Stimulated activated effector memory CD8-positive, alpha-beta T cell treated with anti-CD3 and anti-CD28 coated beads, Interleukin-12 subunit alpha, Interleukin-12 subunit beta, amount 100 ng/mL, for 72 hours (primary cell): ENCODE data around the gene MRPL34.

ENCODE experiments used
- ATAC-seq: fragments of 150-1000 bp; cut with Tn5 transposase; 2 replicates; pipeline ENCODE4 v1.10.0; 2021
- DNase-seq, 2 donors: peaks; one replicate each; pipeline ENCODE4 v3.0.0; 2021 to 2022; ENCODE audit warnings: low spot score in 2 of 2
- H3K27ac Mint-ChIP-seq: one replicate; pipeline ENCODE4 v1.8.0; 2022; ENCODE audit warnings: mild to moderate bottlenecking, mixed read lengths
- H3K36me3 Mint-ChIP-seq: one replicate; pipeline ENCODE4 v1.8.0; 2022; ENCODE audit warnings: mild to moderate bottlenecking, mixed read lengths
- H3K4me1 Mint-ChIP-seq: one replicate; pipeline ENCODE4 v1.8.0; 2022; ENCODE audit warnings: mixed read lengths
- H3K4me3 Mint-ChIP-seq: one replicate; pipeline ENCODE4 v1.8.0; 2022; ENCODE audit warnings: mild to moderate bottlenecking, mixed read lengths
- H3K9me3 Mint-ChIP-seq: one replicate; pipeline ENCODE4 v1.8.0; 2022; ENCODE audit warnings: mixed read lengths

MRPL34 gene

DNA sequence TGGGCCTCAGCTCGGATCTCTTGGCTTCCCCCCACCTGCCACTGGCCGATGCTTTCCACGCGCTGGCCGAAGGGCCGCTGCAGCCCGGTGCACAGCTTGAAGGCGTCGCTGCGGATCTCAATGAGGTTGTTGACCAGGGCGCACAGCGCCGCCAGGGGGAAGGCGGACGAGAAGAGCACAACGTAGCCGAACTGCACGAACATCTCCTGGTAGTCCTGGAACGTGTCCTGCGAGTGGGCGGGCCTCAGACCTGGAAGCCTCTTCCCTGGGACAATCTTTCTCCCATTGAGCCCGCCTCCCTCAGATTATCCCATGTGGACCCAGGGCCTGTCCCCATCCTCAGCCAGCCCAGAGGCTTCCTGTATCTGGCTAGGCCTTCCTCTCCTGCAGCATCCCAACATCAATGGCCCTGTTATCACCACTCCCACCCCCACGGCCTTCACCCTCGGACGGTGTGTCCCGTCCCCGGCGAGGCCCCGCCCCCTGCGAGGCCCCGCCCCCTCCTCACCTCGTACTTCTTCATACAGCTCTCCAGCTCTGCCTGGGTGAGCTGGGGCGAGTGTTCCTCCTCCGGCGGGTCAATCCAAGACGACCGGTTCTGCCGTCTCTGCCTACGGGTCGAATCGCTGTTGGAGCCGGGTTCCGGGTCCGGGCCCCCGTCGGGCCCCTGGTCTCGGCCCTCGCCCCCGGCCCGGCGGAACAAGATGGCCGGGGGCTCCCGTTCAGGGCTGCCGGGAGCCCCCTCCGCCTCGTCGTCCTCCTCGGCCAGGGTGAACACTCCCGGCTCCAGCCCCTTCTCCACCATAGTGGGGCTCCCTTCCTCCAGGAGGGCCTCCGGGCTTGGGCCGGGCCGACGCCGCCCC is 22.2 kb downstream of the MRPL34 start:
- peak; percentile 76 for ATAC-seq
- Mint-ChIP-seq H3K36me3 (peaks cover 4% of the 10 kb centered on the region), H3K4me3 (peak overlapping the region; percentile 62), H3K9me3 (no peaks in the 10 kb centered on the region), H3K4me1 (peaks cover 9% of the 10 kb centered on the region), H3K27ac (peak overlapping the region; percentile 37)
- DNase-seq = peak; percentile 34 to 72

DNA sequence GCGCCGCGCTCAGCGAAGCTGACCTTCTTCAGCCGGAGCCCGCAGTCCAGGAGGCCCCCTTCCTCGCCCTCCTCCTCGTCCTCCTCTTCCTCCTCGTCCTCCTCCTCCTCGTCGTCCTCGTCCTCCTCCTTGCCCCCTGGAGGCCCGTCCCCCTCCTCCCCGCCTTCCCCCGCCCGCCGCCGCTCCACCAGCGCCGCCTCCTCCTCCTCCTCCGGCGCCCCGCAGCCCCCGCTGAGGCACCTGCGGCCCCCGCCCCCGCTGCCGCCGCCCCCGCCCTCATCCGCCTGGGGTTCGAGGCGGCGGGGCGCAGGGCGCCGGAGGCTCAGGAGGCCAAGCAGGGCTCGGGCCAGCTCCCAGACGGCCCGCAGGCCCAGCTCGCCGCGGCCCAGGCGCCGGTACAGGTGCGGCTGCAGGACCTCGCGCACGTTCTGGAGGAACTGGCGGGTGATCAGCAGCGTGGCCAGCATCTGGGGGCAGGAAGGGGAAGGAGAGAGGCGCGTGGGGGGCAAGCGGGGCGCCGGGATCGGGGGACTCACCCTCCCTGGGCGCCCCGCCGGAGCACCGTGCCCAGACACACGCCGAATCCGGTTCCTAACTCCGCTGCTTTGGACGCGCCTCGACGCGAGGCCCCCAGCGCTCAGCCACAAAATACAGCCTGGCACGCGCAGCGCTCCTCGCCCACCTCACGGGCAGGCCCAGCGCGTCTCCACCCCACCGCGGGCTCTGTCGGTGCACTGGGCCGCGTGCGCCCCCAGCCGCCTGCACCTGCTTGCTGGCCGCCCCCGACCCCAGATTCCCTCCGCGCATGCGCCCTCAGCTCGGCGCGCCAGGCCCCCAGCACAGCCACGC is 23.1 kb downstream of the MRPL34 start:
- ATAC-seq (peak; percentile 38), DNase-seq (no peak)
- Mint-ChIP-seq H3K27ac (peak overlapping the region; percentile 37), H3K36me3 (no peaks in the 10 kb centered on the region), H3K9me3 (no peaks in the 10 kb centered on the region), H3K4me3 (peak overlapping the region; percentile 62), H3K4me1 (peaks cover 17% of the 10 kb centered on the region)

DNA sequence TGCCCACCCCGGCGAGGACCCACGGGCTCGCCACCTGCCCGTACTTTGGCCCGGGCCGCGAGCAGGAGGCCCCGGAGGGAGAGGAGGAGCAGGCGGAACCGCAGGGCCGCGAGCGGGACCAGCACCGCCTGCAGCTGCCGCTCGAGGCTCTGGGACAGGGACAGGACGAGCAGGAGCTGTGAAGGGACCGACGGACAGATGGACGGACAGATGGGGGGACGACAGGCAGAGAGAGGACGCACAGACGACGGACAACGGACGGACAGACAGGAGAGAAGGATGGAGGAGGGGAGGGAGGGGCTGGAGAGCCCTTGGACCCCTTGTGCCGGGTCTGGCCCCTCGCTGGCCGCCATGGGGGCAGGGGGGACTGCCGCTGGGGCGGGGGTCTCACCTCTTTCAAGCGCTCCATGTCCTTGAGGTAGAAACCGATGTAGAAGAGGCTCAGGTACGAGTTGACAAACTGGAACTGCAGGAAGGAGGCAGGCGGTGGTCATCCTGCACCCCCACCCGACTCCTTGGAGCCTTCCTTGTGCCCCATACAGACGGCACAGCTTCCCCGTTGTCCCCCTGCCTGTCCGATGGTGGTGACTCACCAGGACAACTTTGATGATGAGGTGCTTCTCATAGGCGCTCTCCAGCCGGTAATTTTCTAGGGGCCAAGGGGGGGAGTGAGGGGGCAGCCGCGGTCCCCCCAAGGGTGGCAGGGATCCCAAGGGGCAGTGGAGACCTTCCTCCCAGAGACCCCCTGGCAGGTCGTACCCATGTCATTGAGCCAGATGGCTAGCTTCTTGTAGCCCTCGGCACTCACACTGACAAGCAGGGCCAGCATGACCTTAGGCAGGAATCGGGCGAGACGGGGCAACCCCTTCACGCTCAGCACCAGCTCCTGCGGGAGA is 23.9 kb downstream of the MRPL34 start:
- DNase-seq = no peak
- H3K27ac Mint-ChIP-seq = no peak overlapping the region
- no peaks in the 10 kb centered on the region for H3K9me3 Mint-ChIP-seq
- peak overlapping the region; percentile 62 for H3K4me3 Mint-ChIP-seq
- no peak for ATAC-seq
- H3K36me3 Mint-ChIP-seq = no peaks in the 10 kb centered on the region
- peaks cover 22% of the 10 kb centered on the region for H3K4me1 Mint-ChIP-seq

DNA sequence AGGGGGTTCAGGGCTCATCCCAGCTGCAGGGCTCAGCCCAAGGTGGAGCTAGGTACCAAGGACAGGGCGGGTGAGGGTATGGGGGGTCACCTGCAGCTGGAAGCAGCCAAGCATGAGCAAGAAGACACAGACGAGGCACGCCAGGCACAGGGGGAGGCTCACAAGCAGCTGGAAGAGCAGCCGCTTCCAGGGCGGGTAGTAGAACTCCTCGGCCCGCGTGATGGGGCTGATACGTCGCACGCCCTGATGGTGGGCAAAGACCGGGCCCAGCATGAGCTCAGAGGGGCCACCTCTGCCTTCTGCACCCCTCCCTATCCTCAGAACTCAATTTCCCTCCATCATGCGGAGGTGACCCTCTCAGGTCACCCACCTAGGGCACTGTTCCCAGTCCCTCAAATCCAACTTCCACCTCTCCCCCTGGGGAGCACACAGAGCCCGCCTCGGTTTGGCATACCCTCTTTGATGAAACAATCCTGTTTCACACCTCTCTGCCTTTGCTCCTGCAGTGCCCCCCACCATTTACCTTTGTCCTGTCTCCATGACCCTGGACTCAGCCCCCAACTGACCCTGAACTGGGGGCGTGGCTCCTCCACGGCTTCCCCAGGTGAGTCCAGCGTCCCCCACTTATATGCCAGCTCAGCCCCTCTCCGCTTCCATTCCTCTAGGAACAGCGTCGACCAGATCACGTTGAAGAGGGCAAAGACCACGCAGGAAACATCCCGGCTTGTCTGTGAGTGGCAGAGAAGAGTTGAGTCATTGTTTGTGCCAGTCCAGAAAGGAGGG is 24.8 kb downstream of the MRPL34 start:
- H3K27ac Mint-ChIP-seq = peak overlapping the region; percentile 20
- peaks cover 29% of the 10 kb centered on the region for H3K4me1 Mint-ChIP-seq
- H3K36me3 Mint-ChIP-seq = no peaks in the 10 kb centered on the region
- ATAC-seq (no peak), DNase-seq (no peak)
- H3K9me3 Mint-ChIP-seq = no peaks in the 10 kb centered on the region
- peak overlapping the region; percentile 62 for H3K4me3 Mint-ChIP-seq

DNA sequence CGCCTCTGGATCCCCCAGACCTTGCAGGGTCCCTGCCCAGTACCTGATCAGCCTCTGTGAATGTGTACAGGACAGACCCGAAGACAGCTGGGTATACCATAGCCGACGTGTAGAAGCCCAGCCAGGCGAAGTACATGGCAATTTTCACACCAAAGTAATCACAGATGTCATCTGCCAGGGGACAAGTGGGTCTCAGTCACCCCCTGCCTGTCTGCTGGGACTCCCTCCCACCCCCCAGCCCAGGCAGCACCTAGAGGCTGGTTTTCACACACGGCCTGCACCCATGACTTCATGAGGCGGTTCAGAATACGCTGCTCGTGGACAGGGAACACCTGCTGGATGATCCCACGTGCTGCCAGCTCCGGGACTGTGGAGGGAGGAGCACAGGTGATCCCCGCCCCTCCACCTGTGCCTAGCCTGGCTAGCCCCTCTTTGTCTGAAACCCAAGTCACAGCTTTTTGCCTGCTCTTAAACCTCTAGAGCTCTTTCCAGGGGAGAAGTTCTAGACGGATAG is 25.4 kb downstream of the MRPL34 start:
- H3K27ac Mint-ChIP-seq = peak overlapping the region; percentile 20

DNA sequence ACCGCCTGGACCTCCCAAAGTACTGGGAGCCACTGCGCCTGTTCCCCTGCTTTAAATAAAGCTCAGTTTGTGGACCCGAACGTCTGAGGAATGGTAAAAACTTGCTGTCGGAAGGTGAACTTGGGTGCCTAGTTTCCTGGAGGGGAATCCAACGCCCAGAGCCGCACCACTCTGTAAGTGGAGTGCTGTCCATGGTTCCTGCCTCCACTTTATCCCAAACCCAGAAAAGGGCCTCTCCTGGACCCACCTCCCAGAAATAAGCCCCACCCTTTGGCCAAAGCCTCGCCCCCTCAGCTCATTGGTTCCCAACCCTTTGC is 26.6 kb downstream of the MRPL34 start:
- no peak overlapping the region for H3K4me3 Mint-ChIP-seq
- ATAC-seq = no peak
- no peak overlapping the region for H3K27ac Mint-ChIP-seq
- no peak for DNase-seq
- peaks cover 42% of the 10 kb centered on the region for H3K4me1 Mint-ChIP-seq
- H3K36me3 Mint-ChIP-seq = peaks cover 5% of the 10 kb centered on the region
- H3K9me3 Mint-ChIP-seq = no peaks in the 10 kb centered on the region

More for the DNA sequence above, 25.4 kb downstream of the MRPL34 start:
- Mint-ChIP-seq H3K4me1 (peaks cover 29% of the 10 kb centered on the region), H3K4me3 (no peak overlapping the region), H3K36me3 (no peaks in the 10 kb centered on the region), H3K9me3 (no peaks in the 10 kb centered on the region)
- ATAC-seq = no peak
- DNase-seq = no peak

DNA sequence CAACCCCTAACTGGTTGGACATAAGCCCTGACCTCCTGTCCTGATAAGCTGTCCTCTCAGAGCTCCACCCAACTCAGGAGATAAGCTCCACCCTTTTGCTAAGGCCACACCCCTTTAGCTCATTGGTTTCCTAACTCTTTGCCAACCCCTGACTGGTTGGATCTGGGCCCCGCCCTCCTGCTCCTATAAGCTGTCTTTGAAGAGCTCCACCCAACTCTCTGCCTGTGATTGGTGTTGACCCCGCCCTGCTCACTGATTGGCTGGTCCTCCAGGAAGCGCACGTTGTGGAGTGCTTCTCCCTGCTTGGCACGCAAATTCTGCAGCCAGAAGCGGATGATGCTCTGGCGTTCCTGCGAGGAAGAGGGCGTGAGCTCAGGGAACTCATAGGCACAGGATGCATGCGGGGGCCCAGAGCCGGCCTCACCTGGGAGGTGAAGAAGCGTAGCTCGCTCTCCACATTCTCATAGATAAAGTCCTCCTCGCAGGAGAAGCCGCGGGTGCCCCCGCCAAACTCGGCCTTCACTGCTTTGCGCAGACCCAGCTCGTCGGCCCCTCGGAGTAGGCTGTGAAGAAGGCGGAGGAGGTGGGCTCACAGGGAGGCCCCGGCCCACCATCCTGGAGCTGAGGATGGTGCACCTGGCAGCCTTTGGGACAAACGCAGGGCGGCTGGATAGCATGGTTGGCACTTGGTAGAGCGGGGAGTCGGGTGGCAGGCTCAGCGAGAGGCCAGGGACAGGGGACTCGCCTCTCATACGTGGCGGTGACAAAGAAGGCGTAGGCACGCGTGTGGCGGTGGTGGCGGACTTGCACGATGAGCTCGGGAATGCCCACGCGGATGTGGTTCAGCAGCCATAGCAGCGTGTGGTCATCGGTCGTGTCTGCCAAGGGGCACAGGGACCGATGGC is 27.3 kb downstream of the MRPL34 start:
- Mint-ChIP-seq H3K27ac (no peak overlapping the region), H3K36me3 (peaks cover 7% of the 10 kb centered on the region), H3K9me3 (no peaks in the 10 kb centered on the region), H3K4me3 (peak overlapping the region; percentile 98), H3K4me1 (peaks cover 43% of the 10 kb centered on the region)
- DNase-seq (no peak), ATAC-seq (no peak)

DNA sequence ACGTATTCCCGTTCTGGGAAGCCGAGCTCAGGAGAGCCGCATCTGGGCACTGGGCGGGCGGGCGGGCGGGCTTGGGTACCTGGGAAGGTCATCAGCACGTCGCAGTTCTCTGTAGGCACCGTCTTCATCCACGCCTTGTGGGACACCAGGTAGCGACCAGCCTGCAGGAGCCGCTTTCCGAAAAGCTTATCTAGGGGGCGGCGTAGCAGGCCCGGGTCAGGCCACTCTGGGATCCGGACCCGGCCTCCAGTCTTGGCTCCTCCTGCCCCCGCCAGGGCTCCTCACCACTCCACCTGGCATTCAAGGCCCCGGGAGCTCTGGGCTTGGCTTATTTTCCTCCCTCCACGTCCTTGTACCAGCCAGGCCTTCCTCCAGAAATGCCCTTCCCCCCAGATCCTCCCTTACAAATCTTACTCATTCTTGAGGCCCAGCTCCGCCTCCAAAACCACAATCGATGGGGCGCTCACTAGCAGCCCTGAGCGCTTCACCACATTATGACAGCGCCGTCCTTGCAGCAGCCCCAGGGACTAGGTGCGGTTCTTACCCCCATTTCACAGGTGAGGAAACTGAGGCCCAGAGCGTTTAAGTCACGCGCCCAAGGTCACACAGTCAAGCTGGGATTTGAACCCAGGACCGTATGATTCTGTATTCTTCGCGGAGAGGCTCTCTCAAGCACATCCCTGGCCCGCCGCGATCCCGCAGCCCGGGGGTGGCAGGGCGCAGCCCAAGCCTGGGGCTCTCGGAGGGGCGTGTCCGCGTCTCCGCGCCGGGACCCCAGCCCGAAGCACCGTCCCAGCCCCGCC is 28.1 kb downstream of the MRPL34 start:
- Mint-ChIP-seq H3K27ac (no peak overlapping the region), H3K4me3 (peak overlapping the region; percentile 98)
- ATAC-seq = peak; percentile 64

DNA sequence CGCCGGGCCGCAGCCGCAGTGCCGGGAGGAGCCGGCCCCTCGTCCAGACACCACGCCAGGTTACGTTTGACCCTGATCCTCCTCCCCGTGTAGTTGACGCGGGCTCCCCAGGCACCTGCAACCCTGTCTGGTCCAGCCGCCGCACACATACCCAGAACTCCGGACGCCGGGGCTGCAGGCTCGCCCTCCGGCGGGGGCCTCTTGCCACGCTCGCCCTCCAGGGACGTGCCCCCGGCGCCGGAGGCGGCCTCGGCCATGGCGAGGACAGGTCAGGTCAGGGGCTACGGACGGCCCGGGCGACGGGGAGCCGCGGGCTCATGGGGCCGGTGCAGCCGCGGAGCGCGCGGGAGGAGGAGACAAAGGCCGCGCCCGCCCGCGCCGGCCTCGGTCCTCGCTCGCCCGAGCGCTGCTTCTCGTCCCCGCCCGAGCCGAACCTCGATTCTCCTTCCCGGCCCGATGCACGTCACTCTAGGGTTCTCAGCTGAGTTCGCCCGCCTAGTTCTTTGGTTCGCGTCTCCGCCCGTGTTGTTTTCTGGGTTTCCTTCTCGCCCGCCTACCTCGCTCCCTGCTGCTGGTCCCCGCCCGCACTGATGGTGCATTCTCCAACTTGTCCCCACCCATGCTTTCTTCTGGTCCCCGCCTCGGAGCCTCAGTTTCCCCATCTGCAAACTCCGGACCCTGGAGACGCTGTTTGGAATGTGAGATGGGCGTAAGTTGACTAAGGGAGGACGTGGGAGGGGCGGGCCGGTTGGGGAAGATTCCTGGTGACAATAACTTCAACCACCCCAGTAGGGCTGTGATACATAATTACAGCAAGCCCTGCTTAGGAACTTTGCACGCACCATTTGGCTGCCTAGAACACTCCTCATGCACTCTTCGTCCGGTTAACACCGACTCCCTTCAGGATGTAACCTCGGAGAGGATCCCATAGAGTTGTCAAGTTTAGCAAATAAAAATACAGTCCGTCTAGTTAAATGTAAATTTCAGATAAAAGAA is 29.0 kb downstream of the MRPL34 start, which contains the start of gene ANO8:
Gene ANO8 (minus strand): TSS at position 442 of the 996 bp plus-strand sequence. CDS start 185 bp downstream, at position 257.
- peak within 1 kb of the TSS; percentile 98 for H3K4me3 Mint-ChIP-seq
- H3K27ac Mint-ChIP-seq = no peak within 1 kb of the TSS
- DNase-seq (peak; percentile 82 to 98), ATAC-seq (peak; percentile 66)
- peaks cover 52% of the 10 kb centered on the region for H3K4me1 Mint-ChIP-seq
- H3K36me3 Mint-ChIP-seq = peaks cover 18% of the 10 kb centered on the region
- no peaks in the 10 kb centered on the region for H3K9me3 Mint-ChIP-seq

More for the DNA sequence above, 28.1 kb downstream of the MRPL34 start:
- peaks cover 50% of the 10 kb centered on the region for H3K4me1 Mint-ChIP-seq
- peak in 1 of 2 donors; percentile 81 for DNase-seq
- H3K9me3 Mint-ChIP-seq = no peaks in the 10 kb centered on the region
- H3K36me3 Mint-ChIP-seq = peaks cover 11% of the 10 kb centered on the region

DNA sequence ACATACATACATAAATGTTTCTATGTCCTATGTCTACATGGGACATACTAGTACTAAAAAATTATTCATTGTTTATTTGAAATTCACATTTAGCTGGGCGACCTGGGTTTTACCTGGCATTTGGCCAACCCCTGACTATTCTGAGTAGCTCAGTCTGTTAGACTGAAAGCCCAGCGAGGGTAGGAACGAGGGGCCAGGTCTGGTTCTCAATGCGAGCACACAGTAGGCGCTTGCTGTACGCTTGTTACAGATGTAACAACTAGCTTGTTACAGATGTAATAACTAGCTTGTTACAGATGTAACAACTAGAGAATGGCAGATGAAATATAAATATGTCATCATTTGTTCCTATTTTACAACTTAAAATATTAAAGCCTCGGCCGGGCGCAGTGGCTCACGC is 29.9 kb downstream of the MRPL34 start:
- Mint-ChIP-seq H3K4me1 (peaks cover 48% of the 10 kb centered on the region), H3K27ac (no peak overlapping the region), H3K4me3 (peak overlapping the region; percentile 98), H3K9me3 (no peaks in the 10 kb centered on the region), H3K36me3 (peaks cover 25% of the 10 kb centered on the region)
- DNase-seq = no peak
- ATAC-seq = no peak

DNA sequence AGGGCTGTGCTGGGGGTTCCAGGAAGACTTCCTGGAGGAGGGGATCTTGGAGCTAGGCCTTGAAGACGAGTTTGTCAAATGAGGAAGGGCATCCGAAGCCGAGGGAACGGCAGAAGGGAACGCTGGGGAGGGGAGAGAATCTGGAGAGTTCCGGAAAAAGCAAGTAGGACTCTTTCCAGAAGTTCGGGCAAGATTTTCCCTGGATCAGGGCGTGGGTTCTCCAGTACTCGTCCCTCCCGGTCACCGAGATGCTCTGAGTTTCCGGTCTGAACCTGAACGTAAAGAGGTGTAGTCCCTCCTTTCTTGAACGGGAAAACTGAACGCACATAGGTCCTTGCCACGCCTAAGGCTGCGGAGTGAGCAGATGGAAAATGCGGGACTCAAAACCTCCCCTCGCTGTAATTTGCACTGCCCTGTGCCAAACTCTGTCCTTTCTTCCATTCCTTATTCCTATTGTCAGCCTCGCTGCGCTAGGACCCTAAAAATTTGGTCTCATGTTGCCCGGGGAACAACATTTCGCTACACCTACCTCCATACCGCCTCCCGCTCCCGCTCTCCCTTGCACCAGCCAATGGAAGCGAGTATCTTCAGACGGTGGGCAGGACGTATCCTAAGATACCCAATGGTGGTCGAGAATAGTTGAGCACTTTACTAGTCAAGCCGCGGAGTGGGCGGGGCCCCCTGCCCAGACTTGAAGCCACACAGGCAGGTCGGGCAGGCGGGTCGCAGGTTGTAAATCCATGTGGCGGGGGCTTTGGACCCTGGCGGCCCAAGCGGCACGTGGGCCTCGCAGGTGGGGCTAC is 31.4 kb downstream of the MRPL34 start, which contains the start of gene GTPBP3:
Gene GTPBP3 (plus strand): TSS at position 682 of the 803 bp plus-strand sequence. CDS start 59 bp downstream, at position 741.
- no peaks in the 10 kb centered on the region for H3K9me3 Mint-ChIP-seq
- H3K4me3 Mint-ChIP-seq = peak within 1 kb of the TSS; percentile 98
- ATAC-seq (peak; percentile 93), DNase-seq (peak; percentile 80 to 95)
- H3K36me3 Mint-ChIP-seq = peaks cover 37% of the 10 kb centered on the region
- peak within 1 kb of the TSS; percentile 98 for H3K27ac Mint-ChIP-seq
- peaks cover 48% of the 10 kb centered on the region for H3K4me1 Mint-ChIP-seq
